A549 (cell line): ENCODE data around the gene NUMB. TPM values are rescaled to one million over a fixed set of nuclear protein-coding genes. Genes with fewer than 3 reads are reported as not detected.

Experiments used
- ATAC-seq, 2 experiments: fragments of 200-7000 bp in 1 of 2; fragments of >200 bp in 1 of 2; cut with Nextera tagmentation in 1 of 2; cut with Tn5 transposase in 1 of 2; 3 replicates each; pipeline versions ENCODE4 v1.8.0 to v1.9.1; 2018 to 2020; ENCODE audit warnings: mild to moderate bottlenecking in 1 of 2, moderate library complexity in 1 of 2
- CTCF ChIA-PET: fragments of 300-600 bp; sonication (Branson Sonifier 250); formaldehyde crosslinking; extraction: SDS; loops from one replicate; lab custom pipeline; 2021; ENCODE audit warnings: antibody characterized with exemption, inconsistent platforms; lab: Yijun Ruan, JAX
- POLR2A ChIA-PET: fragments of 350-600 bp; formaldehyde crosslinking; extraction: SDS; loops from one replicate; lab custom pipeline; 2021; ENCODE audit warnings: antibody characterized with exemption, inconsistent platforms; lab: Yijun Ruan, JAX
- DNase-seq, 2 experiments: peaks; one replicate each; pipeline versions ENCODE4 v3.0.0 to v3.0.0-alpha.2; 2011 to 2016; ENCODE audit warnings: low read depth in 1 of 2, low spot score in 1 of 2
- FAIRE-seq: peaks from 2 replicates; lab custom pipeline; 2011; peaks lifted over from hg19 to GRCh38; lab: Jason Lieb, UNC
- H3K27ac ChIP-seq, 2 experiments: fragments of >200 bp; sonication (Bioruptor Twin); formaldehyde crosslinking; 3 replicates each; pipeline ENCODE4 v1.5.1; 2016 to 2017
- H3K4me1 ChIP-seq: fragments of >200 bp; sonication (Bioruptor Twin); formaldehyde crosslinking; 3 replicates; pipeline ENCODE4 v1.6.1; 2016
- H3K4me2 ChIP-seq: fragments of >200 bp; sonication (Bioruptor Twin); formaldehyde crosslinking; 3 replicates; pipeline ENCODE4 v1.6.1; 2016
- H3K4me3 ChIP-seq: fragments of >200 bp; sonication (Bioruptor Twin); formaldehyde crosslinking; 3 replicates; pipeline ENCODE4 v1.5.1; 2016
- H3K9me3 ChIP-seq: fragments of >200 bp; sonication (Bioruptor Twin); formaldehyde crosslinking; 3 replicates; pipeline ENCODE4 v1.6.1; 2016
- BHLHE40 ChIP-seq: IDR thresholded peaks from 2 replicates; pipeline ENCODE4 v1.6.1; 2012; ENCODE audit warnings: low read depth, low read length, inconsistent platforms
- CBX2 ChIP-seq: fragments of 200-600 bp; sonication (generic); IDR thresholded peaks from 2 replicates; pipeline ENCODE4 v1.6.1; 2016; ENCODE audit warnings: low read depth, mild to moderate bottlenecking, borderline replicate concordance
- CBX8 ChIP-seq: fragments of 200-600 bp; sonication (generic); IDR thresholded peaks from 2 replicates; pipeline ENCODE4 v1.6.1; 2016
- CEBPB ChIP-seq, 2 experiments: fragments of >200 bp in 1 of 2; sonication (Bioruptor Twin) in 1 of 2; formaldehyde crosslinking in 1 of 2; IDR thresholded peaks; 2 replicates each; pipeline ENCODE4 v1.6.1; 2012 to 2016
- CHD4 ChIP-seq: fragments of 200-600 bp; sonication (generic); IDR thresholded peaks from 2 replicates; pipeline ENCODE4 v1.6.1; 2016; ENCODE audit warnings: antibody characterized with exemption, mild to moderate bottlenecking, borderline replicate concordance
- EHF ChIP-seq: fragments of 250-450 bp; sonication (Bioruptor Pico); IDR thresholded peaks from 2 replicates; pipeline ENCODE4 v1.5.0; 2020; ENCODE audit warnings: mild to moderate bottlenecking
- FOSB ChIP-seq: fragments of 250-450 bp; sonication (Bioruptor Pico); IDR thresholded peaks from 2 replicates; pipeline ENCODE4 v1.5.0; 2020; ENCODE audit warnings: mild to moderate bottlenecking, moderate library complexity
- FOSL2 ChIP-seq, 2 experiments: fragments of 450-650 bp in 1 of 2; fragments of >200 bp in 1 of 2; sonication (Bioruptor Twin) in 1 of 2; formaldehyde crosslinking; IDR thresholded peaks; 2 replicates each; pipeline versions ENCODE4 v1.5.0 to v1.6.1; 2016 to 2020; ENCODE audit warnings: mild to moderate bottlenecking in 1 of 2, moderate library complexity in 1 of 2
- FOXS1 ChIP-seq: fragments of 250-450 bp; sonication (Bioruptor Pico); IDR thresholded peaks from 2 replicates; pipeline ENCODE4 v1.5.0; 2020; ENCODE audit warnings: mild to moderate bottlenecking, moderate library complexity
- HDAC2 ChIP-seq: fragments of 200-600 bp; sonication (generic); IDR thresholded peaks from 2 replicates; pipeline ENCODE4 v1.6.1; 2016
- HOXA7 ChIP-seq: fragments of 250-450 bp; sonication (Bioruptor Pico); IDR thresholded peaks from 2 replicates; pipeline ENCODE4 v1.5.0; 2020; ENCODE audit warnings: mild to moderate bottlenecking, moderate library complexity
- HOXB5 ChIP-seq: fragments of 250-450 bp; sonication (Bioruptor Pico); IDR thresholded peaks from 2 replicates; pipeline ENCODE4 v1.5.0; 2020; ENCODE audit warnings: mild to moderate bottlenecking, moderate library complexity
- KDM5A ChIP-seq: fragments of 200-600 bp; sonication (generic); IDR thresholded peaks from 2 replicates; pipeline ENCODE4 v1.6.1; 2016; ENCODE audit warnings: antibody characterized with exemption, mild to moderate bottlenecking
- NPAS2 ChIP-seq: fragments of 250-450 bp; sonication (Bioruptor Pico); IDR thresholded peaks from 2 replicates; pipeline ENCODE4 v1.8.0; 2022; ENCODE audit warnings: mild to moderate bottlenecking, moderate library complexity, borderline replicate concordance
- NR3C1 ChIP-seq: fragments of >200 bp; sonication (Bioruptor Twin); formaldehyde crosslinking; IDR thresholded peaks from 3 replicates; pipeline ENCODE4 v1.6.1; 2017
- POLR2A ChIP-seq: IDR thresholded peaks from 2 replicates; pipeline ENCODE4 v1.6.1; 2012; ENCODE audit warnings: mild to moderate bottlenecking, low read length
- POLR2AphosphoS2 ChIP-seq: conservative IDR thresholded peaks from 2 replicates; pipeline ENCODE4 v1.6.1; 2012; ENCODE audit warnings: low read length, improper control_type of control experiment, inconsistent platforms
- RAD21 ChIP-seq, 2 experiments: fragments of >200 bp in 1 of 2; sonication (Bioruptor Twin) in 1 of 2; formaldehyde crosslinking in 1 of 2; IDR thresholded peaks in 1 of 2; conservative IDR thresholded peaks in 1 of 2; 2 replicates in 1 of 2; 3 replicates in 1 of 2; pipeline ENCODE4 v1.6.1; 2012 to 2018; ENCODE audit warnings: inconsistent platforms in 1 of 2
- RCOR1 ChIP-seq: fragments of 150-350 bp; IDR thresholded peaks from 2 replicates; pipeline ENCODE4 v1.6.1; 2014; ENCODE audit warnings: antibody characterized with exemption, low read length, low read depth
- RNF2 ChIP-seq: fragments of 200-600 bp; sonication (generic); IDR thresholded peaks from 2 replicates; pipeline ENCODE4 v1.6.1; 2016; ENCODE audit warnings: low read depth, mild to moderate bottlenecking, antibody characterized with exemption, moderate library complexity, borderline replicate concordance
- SREBF2 ChIP-seq: fragments of 450-650 bp; IDR thresholded peaks from 2 replicates; pipeline ENCODE4 v1.6.1; 2014; ENCODE audit warnings: mild to moderate bottlenecking, moderate library complexity
- ZFP36 ChIP-seq: fragments of 450-650 bp; IDR thresholded peaks from 2 replicates; pipeline ENCODE4 v1.6.1; 2014; ENCODE audit warnings: borderline replicate concordance; ENCODE audit not compliant: partially characterized antibody
- WGBS: methylation state at CpG from one replicate; pipeline ENCODE4 v1.1.6; 2017; ENCODE audit errors: missing lambda C conversion rate; 5-methylcytosine and 5-hydroxymethylcytosine counted together
- polyA plus RNA-seq, 4 experiments: library from polyadenylated mRNA; depleted of rRNA in 3 of 4; stranded (reverse); fragments of >200 nt; fragmentation: RNase III in 1 of 4; extraction: RNeasy Plus Mini Kit Qiagen cat#74134 plus additional on column Dnase treatment in 1 of 4; gene quantifications; 2 replicates in 3 of 4; 3 replicates in 1 of 4; pipeline ENCODE4 v1.2.3, GENCODE V29; 2011 to 2017
- TF ChIP-seq, protein P1 (sequence below): IDR thresholded peaks from 2 replicates; pipeline ENCODE4 v1.6.1; 2012; ENCODE audit warnings: low read depth, borderline replicate concordance
- TF ChIP-seq, protein P2 (sequence below): fragments of 450-650 bp; IDR thresholded peaks from 2 replicates; pipeline ENCODE4 v1.6.1; 2014; ENCODE audit warnings: antibody characterized with exemption

NUMB gene
- polyA plus RNA-seq, 2 of the 4 experiments (the other 2 are of a cell fraction) = 40.8 to 151 TPM

- FAIRE-seq = no peak
- no peak overlapping the region for H3K4me2 ChIP-seq
Measured at GRCh38 chr14:73383356-73383755, 75.0 kb downstream of the NUMB start.

DNA sequence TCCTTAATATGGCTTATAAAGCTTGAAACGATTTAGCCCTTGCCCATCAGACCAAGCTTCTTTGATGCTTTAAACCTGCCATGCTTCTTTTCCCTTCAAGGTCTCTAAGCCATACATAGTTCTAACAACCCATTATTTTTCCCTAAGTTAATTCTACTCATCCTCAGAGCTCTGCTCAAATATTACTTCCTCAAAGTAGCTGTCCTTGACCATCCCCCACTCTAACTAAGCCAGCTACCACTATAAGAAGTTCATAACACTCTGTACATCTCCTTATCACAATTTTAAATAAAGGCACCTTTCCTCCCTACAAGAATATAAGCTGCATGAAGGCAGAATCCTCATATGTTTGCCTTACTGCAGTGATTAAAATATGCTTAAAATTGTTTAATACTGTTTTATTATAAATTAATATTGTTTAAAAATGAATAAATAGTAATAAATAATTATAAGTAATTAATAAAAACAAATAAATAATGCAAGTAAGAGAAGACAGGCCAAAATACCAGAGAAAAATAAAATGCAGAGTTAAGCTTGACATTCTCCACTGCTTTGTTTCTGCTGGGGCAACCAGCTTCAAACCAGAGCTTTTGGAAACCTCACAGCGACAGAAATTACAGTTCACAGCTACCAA, 76.8 kb downstream of the NUMB start:
- no peak overlapping the region for H3K4me2 ChIP-seq
- no peak overlapping the region for H3K27ac ChIP-seq
- FAIRE-seq (no peak), DNase-seq (no peak), ATAC-seq (no peak)
- POLR2A ChIA-PET = no interaction called here
- H3K4me1 ChIP-seq = 0 out of 3 replicates have a peak, but pooled peaks cover 3% of the 10 kb centered on the region
- no peak overlapping the region for H3K4me3 ChIP-seq
- peaks cover 6% of the 10 kb centered on the region; the same call in 1 of the 3 replicates for H3K9me3 ChIP-seq
- WGBS = 95% methylated on average over 2 of the region's 2 CpGs
- CTCF ChIA-PET = interaction anchor here (1.1 kb wide), 1 partner anchor 91 kb away, joined by 3 read pairs; no protein-coding TSS in a partner anchor
- TF ChIP-seq NPAS2 (CRISPR knock-in tag) (no peak), NR3C1 (no peak), CBX2 (no peak), POLR2A (no peak), ZFP36 (no peak), KDM5A (no peak), CBX8 (no peak), RAD21 (conservative IDR thresholded peaks at IDR 0.05 in 1 of 2, IDR thresholded peaks at IDR 0.05 in 1 of 2) (no peak), CEBPB (IDR thresholded peaks at IDR 0.05) (no peak), RCOR1 (no peak), HDAC2 (no peak), HOXA7 (CRISPR knock-in tag) (no peak), RNF2 (no peak)
- TF ChIP-seq, protein P1, sequence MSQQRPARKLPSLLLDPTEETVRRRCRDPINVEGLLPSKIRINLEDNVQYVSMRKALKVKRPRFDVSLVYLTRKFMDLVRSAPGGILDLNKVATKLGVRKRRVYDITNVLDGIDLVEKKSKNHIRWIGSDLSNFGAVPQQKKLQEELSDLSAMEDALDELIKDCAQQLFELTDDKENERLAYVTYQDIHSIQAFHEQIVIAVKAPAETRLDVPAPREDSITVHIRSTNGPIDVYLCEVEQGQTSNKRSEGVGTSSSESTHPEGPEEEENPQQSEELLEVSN = no peak
- TF ChIP-seq, protein P2, sequence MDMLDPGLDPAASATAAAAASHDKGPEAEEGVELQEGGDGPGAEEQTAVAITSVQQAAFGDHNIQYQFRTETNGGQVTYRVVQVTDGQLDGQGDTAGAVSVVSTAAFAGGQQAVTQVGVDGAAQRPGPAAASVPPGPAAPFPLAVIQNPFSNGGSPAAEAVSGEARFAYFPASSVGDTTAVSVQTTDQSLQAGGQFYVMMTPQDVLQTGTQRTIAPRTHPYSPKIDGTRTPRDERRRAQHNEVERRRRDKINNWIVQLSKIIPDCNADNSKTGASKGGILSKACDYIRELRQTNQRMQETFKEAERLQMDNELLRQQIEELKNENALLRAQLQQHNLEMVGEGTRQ = no peak

More at GRCh38 chr14:73383356-73383755, 75.0 kb downstream of the NUMB start:
- no peak overlapping the region for H3K4me3 ChIP-seq
- peaks cover 6% of the 10 kb centered on the region; the same call in 1 of the 3 replicates for H3K9me3 ChIP-seq
- CTCF ChIA-PET = no interaction called here
- DNase-seq (no peak), ATAC-seq (no peak)
- WGBS = 90% methylated on average over 4 of the region's 4 CpGs
- TF ChIP-seq, protein P2 = no peak
- TF ChIP-seq ZFP36 (no peak), FOXS1 (CRISPR knock-in tag) (no peak), POLR2AphosphoS2 (no peak), FOSB (CRISPR knock-in tag) (no peak), CHD4 (no peak), NR3C1 (no peak), BHLHE40 (no peak), CEBPB (IDR thresholded peaks at IDR 0.05) (no peak), FOSL2 (IDR thresholded peaks at IDR 0.05) (no peak), FOSL2 (CRISPR knock-in tag; IDR thresholded peaks at IDR 0.05) (no peak), EHF (CRISPR knock-in tag) (no peak), SREBF2 (no peak), HOXB5 (no peak)
- H3K4me1 ChIP-seq = 0 out of 3 replicates have a peak, but pooled peaks cover 3% of the 10 kb centered on the region
- H3K27ac ChIP-seq = no peak overlapping the region
- POLR2A ChIA-PET = no interaction called here
